NCI-H146 (cell line): Measurements from ENCODE around the gene OBSCN.

Experiments
- DNase-seq: peaks from one replicate; lab custom pipeline; 2025; lab: John Stamatoyannopoulos, UW

OBSCN gene

DNA sequence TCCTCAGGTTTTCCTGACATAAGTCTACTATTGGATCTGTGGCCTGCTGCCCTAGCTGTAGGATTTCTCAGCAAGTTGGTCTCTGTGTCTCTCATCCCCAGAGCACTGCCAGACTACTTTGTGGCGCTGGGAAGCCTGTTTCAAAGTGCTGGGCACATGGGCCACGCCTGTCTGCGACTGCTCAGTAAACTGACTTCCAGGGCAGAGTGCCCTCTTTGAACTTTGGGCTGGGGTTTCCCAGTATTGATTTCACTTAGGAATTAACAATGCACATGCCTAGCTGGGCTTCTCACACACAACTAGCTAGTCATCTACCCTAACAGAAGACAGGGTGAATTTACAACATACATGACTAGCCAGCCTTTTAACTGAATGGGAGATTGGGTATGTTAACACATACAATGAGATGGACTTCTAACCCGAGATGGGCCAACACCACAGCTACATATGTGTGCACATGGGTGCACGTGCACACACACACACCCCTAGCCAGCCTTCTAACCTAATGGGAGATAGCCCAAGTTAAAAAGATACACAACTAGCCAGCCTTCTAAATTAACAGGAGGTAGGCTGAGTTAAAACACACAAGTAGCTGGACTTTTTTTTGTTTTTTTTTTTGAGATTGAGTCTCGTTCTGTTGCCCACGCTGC, 215.7 kb downstream of the OBSCN start:
- DNase-seq, result no peak

DNA sequence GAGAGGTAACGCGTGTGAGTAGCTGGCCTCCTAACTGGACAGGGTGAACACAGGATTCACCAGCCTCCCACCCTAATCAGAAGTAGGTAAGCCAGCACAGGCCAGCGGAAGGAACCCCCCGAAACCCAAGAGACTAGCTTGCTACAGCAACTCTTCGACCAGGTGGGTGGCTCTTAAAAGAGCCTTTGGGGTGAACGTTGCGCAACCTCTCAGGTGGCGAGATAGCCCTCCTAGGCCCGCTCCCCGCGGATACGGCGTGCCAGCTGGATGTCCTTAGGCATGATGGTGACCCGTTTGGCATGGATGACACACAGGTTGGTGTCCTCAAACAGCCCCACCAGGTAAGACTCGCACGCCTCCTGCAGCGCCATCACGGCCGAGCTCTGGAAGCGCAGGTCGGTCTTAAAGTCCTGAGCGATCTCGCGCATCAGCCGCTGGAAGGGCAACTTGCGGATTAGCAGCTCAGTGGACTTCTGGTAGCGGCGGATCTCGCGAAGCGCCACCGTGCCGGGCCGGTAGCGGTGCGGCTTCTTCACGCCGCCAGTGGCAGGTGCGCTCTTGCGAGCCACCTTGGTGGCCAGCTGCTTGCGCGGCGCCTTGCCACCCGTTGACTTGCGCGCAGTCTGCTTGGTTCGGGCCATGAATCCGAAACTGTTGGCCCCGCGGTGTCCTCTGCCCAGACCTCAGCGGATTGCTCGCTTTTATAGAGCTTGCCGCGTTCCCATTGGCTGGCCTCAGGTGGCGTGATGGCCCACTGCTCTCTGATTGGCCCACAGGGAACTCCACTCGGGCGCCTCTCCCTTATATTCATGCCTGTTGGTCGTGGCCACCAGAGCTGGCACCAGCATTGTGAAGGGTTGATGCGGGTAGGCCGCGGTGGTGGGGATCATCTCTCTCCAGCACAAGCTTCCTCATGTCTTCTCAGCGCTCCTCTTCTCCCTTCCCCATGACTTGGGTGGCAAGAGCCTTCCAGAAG, 217.1 kb downstream of the OBSCN start:
- DNase-seq, result no peak

DNA sequence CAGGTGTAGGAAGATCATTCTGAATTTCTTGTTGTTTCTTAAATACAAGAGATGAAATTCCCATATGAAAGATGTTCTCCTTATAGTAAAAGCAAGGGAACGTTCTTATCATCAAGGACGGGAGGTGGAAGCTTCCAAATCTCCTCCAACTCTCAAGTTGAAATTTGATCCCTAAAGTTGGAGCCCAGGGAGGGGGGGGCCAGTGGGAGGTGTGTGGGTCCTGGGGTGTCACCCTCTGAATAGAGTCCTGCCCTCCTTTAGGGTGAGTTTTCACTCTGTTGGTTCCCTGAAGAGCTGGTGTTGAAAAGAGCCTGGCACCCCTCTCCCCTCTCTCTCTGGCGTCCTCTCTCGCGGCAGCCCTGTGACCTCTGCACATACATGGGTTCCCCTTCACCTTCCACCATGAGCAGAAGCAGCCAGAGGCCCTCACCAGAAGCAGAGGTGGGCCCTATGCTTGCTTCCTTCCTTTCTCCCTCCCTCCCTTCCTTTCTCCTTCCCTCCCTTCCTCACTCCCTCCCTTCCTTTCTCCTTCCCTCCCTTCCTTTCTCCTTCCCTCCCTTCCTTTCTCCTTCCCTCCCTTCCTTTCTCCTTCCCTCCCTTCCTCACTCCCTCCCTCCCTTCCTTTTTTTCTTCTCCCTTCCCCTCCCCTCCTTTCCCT, 218.8 kb downstream of the OBSCN start:
- DNase-seq, result no peak

GRCh38 chr1:228428412-228428811, 220.6 kb downstream of the OBSCN start:
- no peak for DNase-seq
